ENCODE results near the gene PRR27. TPM values are rescaled to one million over a fixed set of nuclear protein-coding genes. Genes with fewer than 3 reads are reported as not detected.

The PRR27 gene
- total RNA-seq (2014; rRNA removed; shearing (Covaris generic)) = not detected in 2 replicates

DNA sequence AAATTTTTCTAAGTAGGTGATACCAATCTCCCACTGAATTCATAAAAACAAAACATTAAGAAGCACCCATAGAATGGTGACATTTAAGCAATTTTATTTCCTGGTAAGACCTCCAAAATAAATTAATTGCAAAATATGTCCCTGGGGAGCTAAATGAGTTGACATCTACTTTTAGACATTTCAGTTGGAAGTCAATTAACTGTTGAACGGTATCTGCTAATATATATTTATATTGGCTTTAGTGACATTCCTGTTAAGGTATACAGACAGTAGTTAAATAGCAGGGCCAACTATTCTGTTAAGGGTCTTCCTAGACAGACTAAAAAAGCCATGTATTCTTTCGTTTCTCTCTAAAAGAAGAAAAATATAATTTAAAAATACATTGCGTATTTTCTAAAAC is at the start of gene PRR27:
Gene PRR27 (plus strand): TSS at position 301 of the 400 bp plus-strand sequence. CDS start 139 bp downstream, outside the sequence.
- Histone ChIP-seq H3K27me3 (ENCODE audit: control insufficient read depth, insufficient read depth, low read length) (no peaks in the 10 kb centered on the region), H3K4me3 (ENCODE audit: insufficient read depth, low read depth, low read length) (no peak within 1 kb of the TSS), H3K36me3 (replicated peaks; ENCODE audit: control insufficient read depth, insufficient read depth, low read length) (no peaks in the 10 kb centered on the region)
- DNase-seq = no peak

DNA sequence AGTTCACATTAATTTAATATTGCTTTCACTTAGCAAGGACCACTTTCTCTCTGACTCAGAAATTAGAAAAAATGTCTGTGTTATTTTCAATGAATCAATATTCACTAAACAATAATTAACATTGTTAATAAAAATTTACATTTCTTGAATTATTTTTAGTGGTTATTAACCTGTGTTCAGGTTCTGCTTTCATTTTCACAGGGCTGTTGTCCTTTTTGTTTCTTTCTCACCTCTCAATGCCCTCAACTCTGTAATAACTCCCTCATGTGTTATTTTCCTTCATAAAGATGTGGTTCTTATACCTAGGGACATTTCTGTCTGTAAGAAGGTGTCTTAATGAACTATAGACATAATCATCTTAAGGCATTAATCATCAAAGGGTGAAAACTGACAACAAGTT is 43.1 kb upstream of the PRR27 start:
- no peak for DNase-seq
- H3K36me3 ChIP-seq (replicated peaks; ENCODE audit: control insufficient read depth, insufficient read depth, low read length) = no peaks in the 10 kb centered on the region
- H3K27me3 ChIP-seq (ENCODE audit: control insufficient read depth, insufficient read depth, low read length) = no peaks in the 10 kb centered on the region
- no peak overlapping the region for H3K4me3 ChIP-seq (ENCODE audit: insufficient read depth, low read depth, low read length)

DNA sequence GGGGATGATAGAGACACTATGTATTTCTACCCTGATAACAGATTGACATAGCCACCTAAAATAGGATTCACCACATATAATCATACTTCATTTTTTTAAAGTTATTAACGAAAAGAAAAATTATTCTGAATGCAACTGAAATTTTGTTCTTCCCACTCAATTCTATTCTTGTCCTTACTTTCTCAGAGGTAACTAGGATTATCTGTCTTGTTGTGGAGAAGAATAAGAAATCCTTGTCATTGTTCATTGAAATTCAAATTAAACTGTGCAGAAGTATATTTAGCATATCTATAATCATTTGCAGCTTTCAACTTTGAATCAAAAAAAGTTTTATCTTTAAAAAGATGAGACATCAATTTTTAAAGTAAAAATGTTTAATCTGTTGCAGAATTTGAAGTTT is 40.4 kb upstream of the PRR27 start:
- Histone ChIP-seq H3K4me3 (ENCODE audit: insufficient read depth, low read depth, low read length) (no peak overlapping the region), H3K27me3 (ENCODE audit: control insufficient read depth, insufficient read depth, low read length) (no peaks in the 10 kb centered on the region), H3K36me3 (replicated peaks; ENCODE audit: control insufficient read depth, insufficient read depth, low read length) (no peaks in the 10 kb centered on the region)
- no peak for DNase-seq

DNA sequence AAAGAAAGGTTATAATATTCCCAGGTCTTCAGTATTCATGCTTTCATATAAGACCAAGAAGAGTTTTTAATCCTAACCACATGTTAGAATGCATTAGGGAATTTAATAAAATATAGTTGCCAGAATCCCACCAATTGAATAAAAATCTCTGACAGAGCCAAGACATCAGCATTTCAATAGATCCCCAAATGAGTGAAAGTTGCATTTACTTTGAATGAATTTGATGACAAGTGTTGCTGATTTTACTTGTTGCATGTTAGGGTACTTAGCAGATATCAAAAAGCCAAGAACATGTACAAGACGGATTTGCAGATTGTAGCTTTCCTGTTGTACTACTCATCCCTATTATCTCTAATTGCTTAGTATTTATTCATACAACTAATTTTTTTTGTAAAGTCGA is 39.9 kb upstream of the PRR27 start:
- DNase-seq = no peak
- H3K27me3 ChIP-seq (ENCODE audit: control insufficient read depth, insufficient read depth, low read length) = no peaks in the 10 kb centered on the region
- no peak overlapping the region for H3K4me3 ChIP-seq (ENCODE audit: insufficient read depth, low read depth, low read length)
- H3K36me3 ChIP-seq (replicated peaks; ENCODE audit: control insufficient read depth, insufficient read depth, low read length) = no peaks in the 10 kb centered on the region

DNA sequence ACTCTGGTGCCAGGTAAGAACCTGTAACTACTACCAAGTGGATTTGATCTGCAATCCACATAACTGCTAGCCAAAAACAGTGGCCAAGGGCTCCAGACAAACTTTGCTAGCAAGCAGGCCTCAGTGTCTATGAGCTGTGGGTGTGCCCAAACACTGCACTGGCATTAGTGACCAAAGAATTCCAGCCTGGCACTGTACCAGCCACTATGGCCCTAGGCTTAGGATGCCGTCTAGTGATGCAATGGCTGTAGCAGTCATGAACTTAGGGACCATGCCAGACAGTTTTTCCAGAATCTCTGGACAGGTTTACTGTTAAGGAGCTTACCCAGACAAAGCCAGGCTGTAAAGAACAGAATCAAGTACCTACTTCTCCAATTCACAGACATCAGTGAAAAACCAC is 33.7 kb upstream of the PRR27 start:
- Histone ChIP-seq H3K27me3 (ENCODE audit: control insufficient read depth, insufficient read depth, low read length) (no peaks in the 10 kb centered on the region), H3K4me3 (ENCODE audit: insufficient read depth, low read depth, low read length) (no peak overlapping the region), H3K36me3 (replicated peaks; ENCODE audit: control insufficient read depth, insufficient read depth, low read length) (no peaks in the 10 kb centered on the region)
- DNase-seq = no peak

DNA sequence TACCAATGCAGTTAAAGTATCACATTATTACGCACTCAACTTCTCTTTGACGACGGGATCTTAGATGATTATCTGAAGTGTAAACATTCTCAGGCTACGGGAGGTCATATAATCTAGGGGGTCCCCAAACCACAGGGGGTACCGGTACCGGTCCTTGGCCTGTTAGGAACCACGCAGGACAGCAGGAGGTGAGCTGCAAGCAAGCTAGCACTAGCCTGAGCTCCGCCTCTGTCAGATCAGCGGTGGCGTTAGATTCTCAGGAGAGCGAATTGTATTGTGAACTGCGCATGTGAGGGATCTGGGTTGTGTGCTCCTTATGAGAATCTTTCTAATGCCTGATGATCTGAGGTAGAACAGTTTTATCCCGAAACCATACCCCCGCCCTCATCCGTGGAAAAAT is 20.6 kb upstream of the PRR27 start:
- H3K27me3 ChIP-seq (ENCODE audit: control insufficient read depth, insufficient read depth, low read length) = no peaks in the 10 kb centered on the region
- H3K4me3 ChIP-seq (ENCODE audit: insufficient read depth, low read depth, low read length) = no peak overlapping the region
- H3K36me3 ChIP-seq (replicated peaks; ENCODE audit: control insufficient read depth, insufficient read depth, low read length) = no peaks in the 10 kb centered on the region
- DNase-seq = no peak

DNA sequence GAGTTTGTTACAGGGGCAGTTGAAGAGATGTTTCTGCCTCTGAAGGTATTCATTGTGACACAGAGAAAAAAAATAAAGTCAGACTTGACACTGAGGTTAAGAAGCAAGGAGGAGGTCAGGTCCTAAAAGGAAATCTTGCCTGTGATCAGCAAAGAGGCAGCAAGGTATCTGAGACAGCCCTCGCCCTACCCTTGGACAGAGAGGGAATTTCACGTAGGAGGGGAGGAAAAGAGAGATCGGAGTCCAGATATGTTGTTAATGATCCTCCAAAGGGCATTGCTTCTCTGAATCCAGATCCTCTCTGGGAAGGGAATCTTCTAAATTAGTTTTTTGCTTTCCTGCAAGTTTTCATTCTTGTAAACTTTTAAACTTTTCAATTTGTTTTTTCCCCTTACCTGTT is 15.3 kb upstream of the PRR27 start:
- Histone ChIP-seq H3K36me3 (replicated peaks; ENCODE audit: control insufficient read depth, insufficient read depth, low read length) (no peaks in the 10 kb centered on the region), H3K27me3 (ENCODE audit: control insufficient read depth, insufficient read depth, low read length) (no peaks in the 10 kb centered on the region), H3K4me3 (ENCODE audit: insufficient read depth, low read depth, low read length) (no peak overlapping the region)
- DNase-seq = no peak

DNA sequence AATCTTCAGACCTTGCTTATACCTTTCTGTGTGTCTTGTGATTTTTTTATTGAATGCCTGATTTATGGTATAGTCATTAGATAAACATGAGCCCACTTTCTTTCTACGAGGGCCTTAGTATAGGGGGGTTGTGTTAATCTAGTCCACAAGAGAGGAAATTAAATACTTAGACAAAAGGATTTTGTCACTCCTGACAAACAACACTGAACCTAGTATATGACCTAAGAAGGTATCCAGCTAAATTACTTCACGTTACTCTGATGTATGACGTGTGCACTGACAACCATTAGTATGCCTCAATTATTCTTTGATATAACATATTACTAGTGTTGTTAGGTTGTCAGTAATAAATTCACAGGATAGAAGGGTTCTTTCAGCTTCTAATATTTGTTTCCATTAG is 2.8 kb upstream of the PRR27 start:
- no peak overlapping the region for H3K4me3 ChIP-seq (ENCODE audit: insufficient read depth, low read depth, low read length)
- no peaks in the 10 kb centered on the region for H3K36me3 ChIP-seq (replicated peaks; ENCODE audit: control insufficient read depth, insufficient read depth, low read length)
- H3K27me3 ChIP-seq (ENCODE audit: control insufficient read depth, insufficient read depth, low read length) = no peaks in the 10 kb centered on the region
- no peak for DNase-seq

DNA sequence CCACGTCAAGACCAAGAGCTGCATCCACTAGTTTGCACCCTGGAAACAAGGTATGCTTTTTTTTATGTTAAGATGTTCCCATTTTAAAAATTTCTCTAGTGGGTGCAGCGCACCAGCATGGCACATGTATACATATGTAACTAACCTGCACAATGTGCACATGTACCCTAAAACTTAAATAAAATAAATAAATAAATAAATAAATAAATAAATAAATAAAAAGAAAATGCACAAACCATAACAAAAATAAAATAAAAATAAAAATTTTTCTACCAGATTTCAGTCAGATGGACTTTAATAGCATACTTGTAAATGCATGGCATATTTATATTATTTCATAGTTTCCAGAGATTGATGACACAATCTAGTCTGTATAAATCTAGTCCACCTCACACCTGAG is 1.9 kb upstream of the PRR27 start:
- H3K4me3 ChIP-seq (ENCODE audit: insufficient read depth, low read depth, low read length) = no peak overlapping the region
- DNase-seq = no peak
- H3K27me3 ChIP-seq (ENCODE audit: control insufficient read depth, insufficient read depth, low read length) = no peaks in the 10 kb centered on the region
- no peaks in the 10 kb centered on the region for H3K36me3 ChIP-seq (replicated peaks; ENCODE audit: control insufficient read depth, insufficient read depth, low read length)

DNA sequence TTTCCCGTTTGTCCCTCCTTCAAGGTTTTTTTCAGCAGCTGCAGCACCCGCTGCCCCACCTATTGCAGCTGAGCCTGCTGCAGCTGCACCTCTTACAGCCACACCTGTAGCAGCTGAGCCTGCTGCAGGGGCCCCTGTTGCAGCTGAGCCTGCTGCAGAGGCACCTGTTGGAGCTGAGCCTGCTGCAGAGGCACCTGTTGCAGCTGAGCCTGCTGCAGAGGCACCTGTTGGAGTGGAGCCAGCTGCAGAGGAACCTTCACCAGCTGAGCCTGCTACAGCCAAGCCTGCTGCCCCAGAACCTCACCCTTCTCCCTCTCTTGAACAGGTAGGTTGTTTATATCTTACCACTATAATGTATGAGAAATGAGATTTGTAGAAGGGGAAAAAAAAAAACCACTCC is 4.5 kb downstream of the PRR27 start:
- no peak overlapping the region for H3K4me3 ChIP-seq (ENCODE audit: insufficient read depth, low read depth, low read length)
- peak; percentile 5 for DNase-seq
- H3K27me3 ChIP-seq (ENCODE audit: control insufficient read depth, insufficient read depth, low read length) = no peaks in the 10 kb centered on the region
- H3K36me3 ChIP-seq (replicated peaks; ENCODE audit: control insufficient read depth, insufficient read depth, low read length) = no peaks in the 10 kb centered on the region

DNA sequence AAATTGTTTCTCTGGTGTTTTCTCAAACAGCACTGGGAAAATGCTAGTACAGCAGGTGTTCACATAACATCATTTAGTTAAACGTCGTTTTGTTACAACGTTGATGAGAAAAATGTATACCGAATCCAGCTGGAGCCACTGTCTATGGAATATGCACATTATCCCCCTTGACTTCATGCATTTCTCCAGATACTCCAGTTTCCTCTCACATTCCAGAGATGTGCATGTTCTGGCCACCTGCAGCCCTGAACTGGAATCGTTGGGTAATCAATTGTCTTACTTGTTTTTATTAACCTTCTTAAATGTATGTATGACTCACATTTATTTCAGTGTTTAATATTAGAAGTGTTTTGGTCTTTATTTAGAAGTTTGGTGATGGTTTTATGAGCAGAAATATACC is 23.1 kb downstream of the PRR27 start:
- H3K27me3 ChIP-seq (ENCODE audit: control insufficient read depth, insufficient read depth, low read length) = no peaks in the 10 kb centered on the region

DNA sequence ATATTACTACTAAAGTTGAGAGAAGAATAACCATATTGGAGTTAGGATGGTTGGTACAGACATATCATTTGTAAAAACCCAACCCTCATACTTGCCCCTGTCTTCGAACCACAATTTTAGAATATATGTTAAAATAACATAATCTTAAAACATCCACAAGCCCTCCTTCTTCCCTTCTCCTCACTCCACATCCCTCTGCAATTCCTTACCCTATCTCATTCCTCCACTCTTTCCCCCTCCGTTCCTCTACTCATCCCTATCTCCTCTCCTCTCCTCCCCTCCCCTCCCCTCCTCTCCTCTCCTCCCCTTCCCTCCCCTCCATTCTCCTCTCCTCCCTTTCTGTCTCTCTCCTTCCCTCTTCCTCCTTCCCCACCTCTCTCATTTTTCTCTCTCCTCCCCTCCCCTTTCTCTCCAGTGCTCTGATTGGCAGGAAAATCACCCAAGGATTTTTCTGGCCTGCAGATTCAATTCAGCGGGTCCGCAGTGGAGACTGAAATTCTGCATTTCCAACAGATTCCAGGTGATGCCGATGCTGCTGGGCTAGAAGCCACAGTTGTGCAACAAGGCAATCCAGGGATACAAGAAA is 24.1 kb downstream of the PRR27 start:
- Histone ChIP-seq H3K4me3 (ENCODE audit: insufficient read depth, low read depth, low read length) (no peak overlapping the region), H3K36me3 (replicated peaks; ENCODE audit: control insufficient read depth, insufficient read depth, low read length) (no peaks in the 10 kb centered on the region)
- no peak for DNase-seq

More for the DNA sequence above, 23.1 kb downstream of the PRR27 start:
- Histone ChIP-seq H3K4me3 (ENCODE audit: insufficient read depth, low read depth, low read length) (no peak overlapping the region), H3K36me3 (replicated peaks; ENCODE audit: control insufficient read depth, insufficient read depth, low read length) (no peaks in the 10 kb centered on the region)
- no peak for DNase-seq

DNA sequence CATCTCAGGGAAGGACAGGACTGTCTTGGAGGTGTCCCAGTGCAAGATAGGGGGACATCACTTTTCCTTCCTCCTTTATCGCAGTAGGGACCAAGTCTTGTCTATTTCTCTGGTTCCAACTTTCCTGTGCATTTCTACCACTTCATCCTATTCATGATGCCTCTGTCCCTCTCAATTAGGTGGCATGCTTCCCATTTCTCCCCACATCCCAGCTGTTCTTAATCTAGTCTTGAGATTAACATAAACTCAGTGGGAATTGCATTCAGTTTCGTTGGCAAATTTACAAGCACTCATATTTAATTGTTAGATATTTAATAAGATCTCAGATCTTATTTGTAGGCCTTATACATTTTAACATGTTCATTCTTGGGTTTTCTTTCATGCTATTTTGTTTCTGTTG is 25.8 kb downstream of the PRR27 start:
- DNase-seq = no peak
- H3K4me3 ChIP-seq (ENCODE audit: insufficient read depth, low read depth, low read length) = no peak overlapping the region
- no peaks in the 10 kb centered on the region for H3K27me3 ChIP-seq (ENCODE audit: control insufficient read depth, insufficient read depth, low read length)
- H3K36me3 ChIP-seq (replicated peaks; ENCODE audit: control insufficient read depth, insufficient read depth, low read length) = no peaks in the 10 kb centered on the region

More for the DNA sequence above, 24.1 kb downstream of the PRR27 start:
- no peaks in the 10 kb centered on the region for H3K27me3 ChIP-seq (ENCODE audit: control insufficient read depth, insufficient read depth, low read length)

DNA sequence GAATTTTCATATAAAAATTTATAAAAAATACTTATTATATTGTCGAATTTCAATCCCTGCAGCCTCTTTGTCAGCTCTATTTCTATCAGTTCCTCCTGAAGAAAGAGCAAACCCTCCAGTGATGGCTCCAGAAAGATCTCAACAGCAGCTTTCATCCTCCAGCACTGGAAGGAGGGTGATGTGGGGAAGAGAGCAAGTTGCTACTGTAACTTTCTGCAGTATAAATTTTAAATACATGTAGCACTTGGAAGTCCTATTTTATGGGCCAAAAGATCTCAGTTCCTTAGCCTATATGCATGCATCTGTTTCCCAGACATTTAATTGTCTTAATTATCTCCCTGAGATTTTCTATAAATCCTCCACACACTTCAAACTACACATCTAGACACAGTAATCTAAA is 27.8 kb downstream of the PRR27 start:
- H3K27me3 ChIP-seq (ENCODE audit: control insufficient read depth, insufficient read depth, low read length) = no peaks in the 10 kb centered on the region
- H3K4me3 ChIP-seq (ENCODE audit: insufficient read depth, low read depth, low read length) = no peak overlapping the region
- no peaks in the 10 kb centered on the region for H3K36me3 ChIP-seq (replicated peaks; ENCODE audit: control insufficient read depth, insufficient read depth, low read length)
- DNase-seq = no peak

DNA sequence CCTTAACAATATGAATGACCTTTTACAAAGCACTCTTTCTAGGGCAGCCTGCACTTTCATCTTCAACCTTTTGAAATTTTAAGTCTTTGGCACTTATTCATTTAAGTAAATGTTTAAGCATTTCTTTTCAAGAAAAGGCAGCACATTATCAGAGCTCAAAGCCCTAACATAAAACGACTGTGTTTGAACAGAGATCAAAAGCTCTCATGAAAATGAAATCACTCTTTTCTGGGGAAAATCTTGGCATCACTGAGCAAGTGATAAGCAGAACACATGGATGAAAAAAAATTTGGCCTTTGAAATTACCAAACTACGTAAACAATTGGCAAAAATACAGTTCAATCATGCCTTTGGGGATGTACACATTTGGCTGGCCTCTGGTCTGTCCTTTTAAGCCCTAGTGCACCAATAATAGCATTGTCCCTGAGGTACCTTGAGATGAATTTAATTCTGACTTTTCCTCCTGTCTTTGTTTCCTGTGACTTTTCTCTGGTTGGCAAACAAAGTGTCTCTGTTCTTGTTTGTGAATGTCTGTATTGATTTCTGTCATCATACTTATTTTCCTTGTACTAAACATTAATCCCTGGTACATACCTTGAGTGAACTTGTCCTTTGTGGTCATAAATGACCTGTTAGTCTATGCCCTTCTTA is 28.6 kb downstream of the PRR27 start:
- no peaks in the 10 kb centered on the region for H3K36me3 ChIP-seq (replicated peaks; ENCODE audit: control insufficient read depth, insufficient read depth, low read length)
- H3K4me3 ChIP-seq (ENCODE audit: insufficient read depth, low read depth, low read length) = no peak overlapping the region
- DNase-seq = no peak
- H3K27me3 ChIP-seq (ENCODE audit: control insufficient read depth, insufficient read depth, low read length) = no peaks in the 10 kb centered on the region
